ENCODE results near the gene RALGAPA1.
"Not testable (repeated sequence)": the region's sequence is repeated elsewhere in the genome, so short reads cannot be mapped to it uniquely, and the experiment has no call there.

Gene RALGAPA1

GRCh38 chr14:35617500-35617899 lies 191.6 kb downstream of the RALGAPA1 start:
- H3K27me3 ChIP-seq (ENCODE audit: insufficient read depth, insufficient read length), result no peaks in the 10 kb centered on the region
- H3K4me3 ChIP-seq (ENCODE audit: insufficient read length, low read depth), result no peak overlapping the region
- DNase-seq (ENCODE audit: low read depth, low spot score), result no peak
- no peaks in the 10 kb centered on the region for H3K4me1 ChIP-seq (ENCODE audit: insufficient read depth, insufficient read length)
- H3K36me3 ChIP-seq (ENCODE audit: insufficient read depth, insufficient read length, low read length), result no peaks in the 10 kb centered on the region
- TF ChIP-seq ZNF274 (IDR thresholded peaks at IDR 0.05; ENCODE audit: low read depth, low read length), result no peak
- TF ChIP-seq YY1 (IDR thresholded peaks at IDR 0.05; ENCODE audit: insufficient read depth, insufficient read length), result no peak
- no peak for TF ChIP-seq SUZ12 (IDR thresholded peaks at IDR 0.05; ENCODE audit: extremely low read depth, insufficient read depth, insufficient read length)
- H3K9me3 ChIP-seq (ENCODE audit: insufficient read depth, low read length), result no peaks in the 10 kb centered on the region
- no peak overlapping the region for H3K9ac ChIP-seq (ENCODE audit: insufficient read length, low read depth)

GRCh38 chr14:35607380-35607779 lies 201.7 kb downstream of the RALGAPA1 start:
- no peak for DNase-seq (ENCODE audit: low read depth, low spot score)
- TF ChIP-seq SUZ12 (IDR thresholded peaks at IDR 0.05; ENCODE audit: extremely low read depth, insufficient read depth, insufficient read length) (no peak), YY1 (IDR thresholded peaks at IDR 0.05; ENCODE audit: insufficient read depth, insufficient read length) (no peak), ZNF274 (IDR thresholded peaks at IDR 0.05; ENCODE audit: low read depth, low read length) (no peak)
- H3K36me3 ChIP-seq (ENCODE audit: insufficient read depth, insufficient read length, low read length), result peaks cover 8% of the 10 kb centered on the region
- no peak overlapping the region for H3K4me3 ChIP-seq (ENCODE audit: insufficient read length, low read depth)
- H3K9ac ChIP-seq (ENCODE audit: insufficient read length, low read depth), result no peak overlapping the region
- H3K9me3 ChIP-seq (ENCODE audit: insufficient read depth, low read length), result 0 out of 2 replicates have a peak, but pooled peaks cover 4% of the 10 kb centered on the region
- H3K27me3 ChIP-seq (ENCODE audit: insufficient read depth, insufficient read length), result no peaks in the 10 kb centered on the region
- H3K4me1 ChIP-seq (ENCODE audit: insufficient read depth, insufficient read length), result peaks cover 2% of the 10 kb centered on the region

- Histone ChIP-seq H3K4me1 (ENCODE audit: insufficient read depth, insufficient read length) (no peaks in the 10 kb centered on the region), H3K9ac (ENCODE audit: insufficient read length, low read depth) (no peak overlapping the region), H3K9me3 (ENCODE audit: insufficient read depth, low read length) (no peaks in the 10 kb centered on the region), H3K27me3 (ENCODE audit: insufficient read depth, insufficient read length) (no peaks in the 10 kb centered on the region), H3K4me3 (ENCODE audit: insufficient read length, low read depth) (no peak overlapping the region), H3K36me3 (ENCODE audit: insufficient read depth, insufficient read length, low read length) (peaks cover 8% of the 10 kb centered on the region)
- DNase-seq (ENCODE audit: low read depth, low spot score), result no peak
- TF ChIP-seq YY1 (IDR thresholded peaks at IDR 0.05; ENCODE audit: insufficient read depth, insufficient read length) (no peak), SUZ12 (IDR thresholded peaks at IDR 0.05; ENCODE audit: extremely low read depth, insufficient read depth, insufficient read length) (no peak), ZNF274 (IDR thresholded peaks at IDR 0.05; ENCODE audit: low read depth, low read length) (no peak)
These were observed 208.8 kb downstream of the RALGAPA1 start for GRCh38 chr14:35600253-35600652.

GRCh38 chr14:35594616-35595015 lies 214.5 kb downstream of the RALGAPA1 start:
- Histone ChIP-seq H3K9me3 (ENCODE audit: insufficient read depth, low read length) (no peaks in the 10 kb centered on the region), H3K36me3 (ENCODE audit: insufficient read depth, insufficient read length, low read length) (no peaks in the 10 kb centered on the region), H3K4me3 (ENCODE audit: insufficient read length, low read depth) (no peak overlapping the region), H3K4me1 (ENCODE audit: insufficient read depth, insufficient read length) (no peaks in the 10 kb centered on the region), H3K9ac (ENCODE audit: insufficient read length, low read depth) (no peak overlapping the region), H3K27me3 (ENCODE audit: insufficient read depth, insufficient read length) (no peaks in the 10 kb centered on the region)
- TF ChIP-seq ZNF274 (IDR thresholded peaks at IDR 0.05; ENCODE audit: low read depth, low read length) (no peak), SUZ12 (IDR thresholded peaks at IDR 0.05; ENCODE audit: extremely low read depth, insufficient read depth, insufficient read length) (no peak), YY1 (IDR thresholded peaks at IDR 0.05; ENCODE audit: insufficient read depth, insufficient read length) (no peak)
- no peak for DNase-seq (ENCODE audit: low read depth, low spot score)

DNA sequence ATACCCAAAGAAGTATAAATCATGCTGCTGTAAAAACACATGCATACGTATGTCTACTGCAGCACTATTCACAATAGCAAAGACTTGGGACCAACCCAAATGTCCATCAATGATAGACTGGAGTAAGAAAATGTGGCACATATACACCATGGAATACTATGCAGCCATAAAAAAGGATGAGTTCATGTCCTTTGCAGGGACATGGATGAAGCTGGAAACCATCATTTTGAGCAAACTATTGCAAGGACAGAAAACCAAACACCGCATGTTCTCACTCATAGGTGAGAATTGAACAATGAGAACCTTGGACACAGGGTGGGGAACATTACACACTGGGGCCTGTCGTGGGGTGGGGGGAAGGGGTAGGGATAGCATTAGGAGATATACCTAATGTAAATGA lies 221.7 kb downstream of the RALGAPA1 start:
- not testable (repeated sequence) for H3K4me3 ChIP-seq (ENCODE audit: insufficient read length, low read depth); H3K9me3 ChIP-seq (ENCODE audit: insufficient read depth, low read length); H3K27me3 ChIP-seq (ENCODE audit: insufficient read depth, insufficient read length); H3K4me1 ChIP-seq (ENCODE audit: insufficient read depth, insufficient read length); H3K36me3 ChIP-seq (ENCODE audit: insufficient read depth, insufficient read length, low read length); DNase-seq (ENCODE audit: low read depth, low spot score); H3K9ac ChIP-seq (ENCODE audit: insufficient read length, low read depth)

DNA sequence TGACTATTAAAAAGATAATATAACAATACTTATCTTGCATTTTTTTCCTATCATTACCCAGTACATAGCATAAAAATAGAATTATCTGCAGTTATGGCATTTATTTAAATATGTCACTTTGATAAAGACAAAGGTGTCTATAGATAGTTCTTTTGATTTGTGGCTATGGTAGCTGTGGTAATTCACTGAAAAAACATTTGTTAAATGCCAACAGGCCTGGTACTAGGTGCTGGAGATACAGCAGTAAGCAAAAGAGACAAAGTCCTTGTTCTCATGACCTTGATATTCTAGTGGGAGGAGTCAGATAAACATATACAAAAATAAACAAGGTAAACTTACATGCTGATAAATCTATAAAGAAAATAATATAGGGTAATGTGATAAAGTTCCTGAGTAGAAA lies 230.5 kb downstream of the RALGAPA1 start:
- H3K9ac ChIP-seq (ENCODE audit: insufficient read length, low read depth), result no peak overlapping the region
- H3K4me1 ChIP-seq (ENCODE audit: insufficient read depth, insufficient read length), result no peaks in the 10 kb centered on the region
- H3K27me3 ChIP-seq (ENCODE audit: insufficient read depth, insufficient read length), result no peaks in the 10 kb centered on the region
- no peaks in the 10 kb centered on the region for H3K36me3 ChIP-seq (ENCODE audit: insufficient read depth, insufficient read length, low read length)
- no peak overlapping the region for H3K4me3 ChIP-seq (ENCODE audit: insufficient read length, low read depth)
- no peaks in the 10 kb centered on the region for H3K9me3 ChIP-seq (ENCODE audit: insufficient read depth, low read length)
- no peak for DNase-seq (ENCODE audit: low read depth, low spot score)
- TF ChIP-seq ZNF274 (IDR thresholded peaks at IDR 0.05; ENCODE audit: low read depth, low read length) (no peak), SUZ12 (IDR thresholded peaks at IDR 0.05; ENCODE audit: extremely low read depth, insufficient read depth, insufficient read length) (no peak), YY1 (IDR thresholded peaks at IDR 0.05; ENCODE audit: insufficient read depth, insufficient read length) (no peak)

DNA sequence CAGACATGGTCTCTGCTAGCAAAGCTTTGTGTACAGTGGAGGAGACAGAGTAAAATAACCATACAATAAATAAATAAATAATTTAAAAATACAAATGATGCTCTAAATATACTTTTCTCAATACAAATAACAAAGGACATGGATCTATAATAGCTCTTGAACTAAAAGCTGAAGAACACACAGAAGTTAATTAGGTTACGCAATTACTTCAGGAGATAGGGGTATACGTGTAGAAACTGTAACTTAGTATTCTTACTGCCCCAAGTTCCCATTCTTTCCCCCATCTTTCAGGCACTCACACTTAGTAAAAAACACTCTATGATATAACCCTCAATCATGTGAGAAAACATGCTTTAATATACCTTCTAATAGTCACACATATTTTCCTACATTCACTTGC lies 231.0 kb downstream of the RALGAPA1 start:
- no peaks in the 10 kb centered on the region for H3K36me3 ChIP-seq (ENCODE audit: insufficient read depth, insufficient read length, low read length)
- DNase-seq (ENCODE audit: low read depth, low spot score), result no peak
- H3K27me3 ChIP-seq (ENCODE audit: insufficient read depth, insufficient read length), result no peaks in the 10 kb centered on the region
- H3K4me3 ChIP-seq (ENCODE audit: insufficient read length, low read depth), result no peak overlapping the region
- TF ChIP-seq SUZ12 (IDR thresholded peaks at IDR 0.05; ENCODE audit: extremely low read depth, insufficient read depth, insufficient read length) (no peak), ZNF274 (IDR thresholded peaks at IDR 0.05; ENCODE audit: low read depth, low read length) (no peak), YY1 (IDR thresholded peaks at IDR 0.05; ENCODE audit: insufficient read depth, insufficient read length) (no peak)
- H3K9me3 ChIP-seq (ENCODE audit: insufficient read depth, low read length), result no peaks in the 10 kb centered on the region
- no peaks in the 10 kb centered on the region for H3K4me1 ChIP-seq (ENCODE audit: insufficient read depth, insufficient read length)
- no peak overlapping the region for H3K9ac ChIP-seq (ENCODE audit: insufficient read length, low read depth)

DNA sequence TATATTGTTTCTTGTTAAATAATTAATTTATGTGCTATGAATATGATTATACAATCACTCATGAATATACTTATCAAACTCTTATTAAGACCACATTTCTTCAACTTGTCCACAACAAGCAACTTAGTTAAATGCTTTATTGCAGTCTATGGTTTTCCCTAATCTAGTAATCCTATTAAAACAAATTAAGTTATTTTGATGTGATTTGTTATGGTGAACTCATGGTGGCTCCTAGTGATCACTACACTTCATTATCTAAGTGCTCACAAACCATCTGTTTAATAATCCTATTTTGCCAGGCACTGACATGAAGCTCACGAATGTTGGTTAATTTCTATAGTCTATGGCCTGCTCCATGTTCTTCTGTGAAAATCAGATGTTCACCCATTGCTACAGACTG lies 232.2 kb downstream of the RALGAPA1 start:
- Histone ChIP-seq H3K4me3 (ENCODE audit: insufficient read length, low read depth) (no peak overlapping the region), H3K36me3 (ENCODE audit: insufficient read depth, insufficient read length, low read length) (no peaks in the 10 kb centered on the region), H3K9ac (ENCODE audit: insufficient read length, low read depth) (no peak overlapping the region), H3K4me1 (ENCODE audit: insufficient read depth, insufficient read length) (no peaks in the 10 kb centered on the region), H3K27me3 (ENCODE audit: insufficient read depth, insufficient read length) (no peaks in the 10 kb centered on the region), H3K9me3 (ENCODE audit: insufficient read depth, low read length) (no peaks in the 10 kb centered on the region)
- DNase-seq (ENCODE audit: low read depth, low spot score), result no peak
- TF ChIP-seq ZNF274 (IDR thresholded peaks at IDR 0.05; ENCODE audit: low read depth, low read length) (no peak), YY1 (IDR thresholded peaks at IDR 0.05; ENCODE audit: insufficient read depth, insufficient read length) (no peak), SUZ12 (IDR thresholded peaks at IDR 0.05; ENCODE audit: extremely low read depth, insufficient read depth, insufficient read length) (no peak)
